Activated CD8-positive, alpha-beta memory T cell treated with anti-CD3 and anti-CD28 coated beads, Interleukin-2, amount 50 U/mL, for 1 hour (primary cell): Measurements from ENCODE around the gene SH3GL3.

Source experiments
- DNase-seq: peaks from one replicate; pipeline ENCODE4 v3.0.0-alpha.2; 2020; ENCODE audit errors: extremely low read depth

The SH3GL3 gene, protein sequence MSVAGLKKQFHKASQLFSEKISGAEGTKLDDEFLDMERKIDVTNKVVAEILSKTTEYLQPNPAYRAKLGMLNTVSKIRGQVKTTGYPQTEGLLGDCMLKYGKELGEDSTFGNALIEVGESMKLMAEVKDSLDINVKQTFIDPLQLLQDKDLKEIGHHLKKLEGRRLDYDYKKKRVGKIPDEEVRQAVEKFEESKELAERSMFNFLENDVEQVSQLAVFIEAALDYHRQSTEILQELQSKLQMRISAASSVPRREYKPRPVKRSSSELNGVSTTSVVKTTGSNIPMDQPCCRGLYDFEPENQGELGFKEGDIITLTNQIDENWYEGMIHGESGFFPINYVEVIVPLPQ

DNA sequence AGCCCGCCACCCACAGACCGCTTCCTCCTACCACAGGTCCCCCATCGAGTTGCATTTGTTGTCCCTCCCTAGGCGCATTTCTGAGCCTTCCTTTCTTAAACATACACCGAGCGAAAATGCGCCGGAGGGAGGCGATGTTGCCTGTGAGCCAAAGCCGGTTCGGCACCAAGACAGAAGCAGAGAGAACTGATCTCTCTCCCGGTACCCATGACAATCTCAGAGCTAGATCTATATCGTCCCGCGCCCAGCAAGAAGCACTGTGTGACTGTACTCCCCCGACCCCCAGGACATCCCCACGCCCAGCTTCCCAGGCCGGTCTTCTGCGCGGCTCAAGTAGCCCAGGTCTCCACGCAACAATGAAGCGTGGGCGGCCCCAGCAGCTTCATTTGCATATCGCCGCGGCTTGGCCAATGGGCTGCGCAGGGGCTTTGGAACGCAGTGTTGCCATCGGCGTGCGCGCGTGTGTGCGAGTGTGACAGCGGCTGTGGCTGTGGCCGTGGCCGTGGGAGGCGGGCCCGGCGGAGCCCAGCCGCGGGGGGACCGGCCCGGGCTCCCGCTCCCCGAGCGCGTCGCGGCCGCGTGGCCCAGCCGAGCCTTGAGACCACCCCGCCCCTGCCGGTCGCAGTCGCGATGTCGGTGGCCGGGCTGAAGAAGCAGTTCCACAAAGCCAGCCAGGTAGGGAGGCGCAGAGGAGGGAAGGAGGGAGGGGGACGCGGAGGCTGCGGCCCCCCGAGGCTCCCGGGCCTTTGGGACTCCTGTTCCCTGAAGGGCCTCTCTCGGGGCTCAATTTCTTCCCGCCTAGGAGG lies at the start of gene SH3GL3:
Gene SH3GL3, plus strand, starts transcription at position 438 of the 806 bp plus-strand sequence. Its CDS starts 193 bp downstream, at position 631.
- DNase-seq = no peak

DNA sequence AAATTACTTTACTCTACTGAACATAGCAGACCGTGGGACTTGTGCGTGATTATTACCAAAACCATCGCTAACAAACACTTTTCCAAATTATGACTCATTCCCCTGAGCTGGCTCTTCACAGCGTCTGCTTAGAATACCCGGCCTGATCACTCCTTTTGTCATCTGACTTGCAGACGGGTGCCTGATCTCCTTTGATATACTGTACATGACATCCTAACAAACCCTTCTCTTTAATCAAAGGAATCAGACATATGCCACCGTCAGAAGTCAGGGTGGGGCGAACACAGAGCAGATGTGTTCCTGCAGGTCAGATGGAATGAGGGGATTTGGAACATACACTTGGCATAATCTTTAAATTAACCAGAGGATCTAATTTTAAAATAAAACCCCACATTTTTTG lies 48.5 kb upstream of the SH3GL3 start:
- DNase-seq = no peak

DNA sequence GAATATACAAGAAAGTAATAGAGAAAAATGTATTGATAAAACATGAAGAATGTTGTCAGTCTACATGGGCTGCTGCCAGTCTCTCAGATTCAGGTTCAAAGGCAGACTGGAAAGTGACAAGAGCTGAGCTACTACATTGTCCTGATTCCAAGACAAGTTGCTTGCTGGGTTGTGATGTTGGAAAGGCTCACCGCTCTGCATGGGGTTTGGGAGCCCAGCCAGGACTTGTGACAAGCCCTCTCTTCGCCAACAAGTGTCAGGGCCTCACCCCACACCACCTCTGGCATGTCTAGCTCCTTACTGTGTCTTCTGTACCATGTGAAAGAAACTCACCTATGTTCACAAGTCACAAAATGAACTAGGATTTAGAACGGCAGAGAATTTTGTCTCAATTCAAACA lies 43.0 kb upstream of the SH3GL3 start:
- no peak for DNase-seq

DNA sequence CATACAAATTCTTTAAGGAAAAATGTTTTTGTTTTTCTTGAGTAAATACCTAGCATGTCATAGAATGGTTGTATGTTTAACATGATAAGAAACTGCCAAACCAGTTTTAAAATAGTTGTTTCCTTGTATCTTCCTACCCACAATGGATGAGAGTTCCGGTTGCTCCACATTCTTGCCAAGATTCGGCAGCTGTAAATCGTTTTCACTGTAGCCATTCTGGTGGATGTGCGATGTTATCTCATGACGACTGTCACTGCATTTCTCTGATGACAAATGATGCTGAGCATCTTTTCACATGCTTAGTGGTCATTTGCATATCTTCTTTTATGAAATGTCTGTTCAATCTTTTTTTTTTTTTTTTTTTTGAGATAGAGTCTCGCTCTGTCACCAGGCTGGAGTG lies 36.6 kb upstream of the SH3GL3 start:
- DNase-seq = no peak

DNA sequence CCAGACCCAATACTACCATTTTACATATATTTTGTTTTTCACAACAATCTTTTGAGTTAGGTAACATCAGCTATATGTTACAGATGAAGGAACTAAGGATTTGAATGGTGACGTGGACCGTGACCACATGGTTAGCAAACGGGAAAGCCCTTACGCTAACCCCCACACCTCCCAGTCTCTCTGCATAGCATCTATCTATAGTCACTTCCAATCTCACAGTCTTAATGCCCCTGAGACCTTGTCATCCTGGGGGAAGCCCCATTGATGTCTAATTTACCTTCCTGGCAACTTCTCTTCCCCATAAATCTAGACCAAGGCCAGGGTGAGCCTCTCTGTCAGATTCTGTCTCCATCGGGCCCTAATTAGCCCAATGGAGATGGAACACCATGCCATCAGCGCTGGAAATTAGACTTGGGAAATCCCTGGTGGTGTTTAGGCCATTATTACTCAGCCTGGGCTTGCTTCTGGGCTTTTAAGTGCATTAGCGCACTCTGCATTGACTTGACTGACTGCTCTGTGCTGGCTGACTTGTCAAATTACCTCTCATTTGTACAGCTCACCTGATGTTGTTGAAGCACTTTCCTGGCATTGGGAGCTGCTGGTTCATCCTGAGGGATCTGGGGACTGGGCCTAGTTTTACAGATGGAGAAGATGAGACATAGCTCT lies 34.0 kb upstream of the SH3GL3 start:
- no peak for DNase-seq

DNA sequence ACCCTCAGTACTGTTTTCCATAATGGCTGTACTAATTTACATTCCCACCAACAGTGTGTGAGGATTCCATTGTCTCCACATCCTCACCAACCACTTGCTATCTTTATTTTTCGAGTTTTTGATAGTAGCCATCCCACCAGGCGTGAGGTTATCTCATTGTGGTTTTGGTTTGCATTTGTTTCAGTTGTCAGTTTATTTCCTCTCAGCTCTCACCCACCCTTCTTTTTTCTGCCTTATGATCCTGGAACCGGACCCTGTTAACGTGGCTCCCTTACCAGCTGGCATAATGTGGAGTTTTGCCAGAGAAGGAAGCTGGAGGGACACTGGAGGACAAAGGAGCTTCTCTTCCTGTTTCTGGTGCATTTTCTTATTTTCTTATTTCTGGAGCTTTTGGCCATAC lies 25.1 kb upstream of the SH3GL3 start:
- DNase-seq = no peak

DNA sequence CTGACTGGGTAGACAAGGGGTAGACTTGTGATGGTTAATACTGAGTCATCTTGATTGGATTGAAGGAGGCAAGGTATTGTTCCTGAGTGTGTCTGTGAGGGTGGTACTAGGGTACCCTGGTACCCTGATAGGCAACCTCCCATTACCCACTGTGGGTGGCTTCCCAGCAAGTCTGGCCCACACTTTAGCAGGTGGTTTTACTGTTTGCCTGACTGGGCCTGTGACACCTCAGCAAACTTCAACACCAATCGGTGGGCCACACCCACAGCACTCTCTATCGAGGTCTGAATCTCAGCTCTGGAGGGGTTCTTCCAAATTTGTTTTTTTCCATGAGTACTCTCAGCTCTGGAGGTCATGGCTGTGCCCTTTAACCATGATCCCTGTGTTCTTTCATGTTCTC lies 24.6 kb upstream of the SH3GL3 start:
- DNase-seq = no peak

DNA sequence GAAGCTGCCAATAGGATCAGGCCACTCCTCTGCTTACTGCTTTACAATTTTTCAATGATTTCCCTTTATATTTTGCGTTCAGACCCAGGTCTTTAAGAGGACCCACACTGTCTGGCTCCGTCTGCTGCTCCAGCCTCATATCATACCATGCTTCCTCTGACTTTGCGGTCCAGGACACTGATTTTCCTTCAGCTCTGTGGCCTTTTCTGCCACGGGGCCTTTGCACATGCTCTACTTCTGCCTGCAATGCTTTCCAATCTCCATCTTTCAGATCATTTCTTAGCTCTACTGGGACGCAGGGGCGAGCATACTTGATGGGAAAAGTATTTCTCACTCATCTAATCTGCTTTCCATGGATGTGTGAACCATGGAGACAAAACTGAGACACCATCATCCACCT lies 23.0 kb upstream of the SH3GL3 start:
- no peak for DNase-seq

DNA sequence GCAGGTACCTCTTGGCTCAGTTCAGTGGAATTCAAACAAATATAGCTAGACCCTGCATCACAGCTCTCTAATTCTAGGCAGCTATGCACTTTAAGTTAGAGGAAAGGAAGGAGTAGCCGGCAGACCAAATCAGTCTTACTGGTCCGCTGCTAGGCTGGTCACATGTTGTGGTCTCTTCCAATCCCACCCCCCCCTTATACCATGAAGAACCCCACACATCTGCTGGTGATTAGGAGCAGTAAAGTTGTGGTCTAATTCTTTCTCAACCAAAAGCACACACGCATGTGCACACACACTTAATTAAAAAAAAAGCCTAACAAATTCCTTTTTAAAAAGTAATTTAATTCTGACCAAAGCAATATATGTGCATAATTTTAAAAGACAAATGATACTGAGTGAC lies 16.7 kb upstream of the SH3GL3 start:
- DNase-seq = no peak

DNA sequence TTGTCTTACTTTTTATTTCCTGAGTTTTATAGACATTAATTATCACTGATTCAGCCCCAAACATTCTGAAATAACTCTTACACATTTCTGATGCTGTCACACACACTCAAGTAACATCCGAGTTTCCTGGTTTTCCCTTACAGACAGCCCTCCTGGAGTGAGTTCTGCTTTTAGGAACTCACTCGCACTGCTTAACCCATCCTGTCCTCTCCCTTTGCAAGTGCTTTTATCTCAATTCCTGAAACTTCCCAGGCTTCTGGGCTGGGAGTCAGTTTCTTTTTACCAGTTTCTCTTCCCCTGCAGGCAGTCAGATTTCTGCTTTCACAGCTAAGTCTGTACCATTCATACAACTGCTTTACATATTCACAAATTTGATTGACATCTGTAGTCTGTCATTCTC lies 15.6 kb upstream of the SH3GL3 start:
- no peak for DNase-seq

DNA sequence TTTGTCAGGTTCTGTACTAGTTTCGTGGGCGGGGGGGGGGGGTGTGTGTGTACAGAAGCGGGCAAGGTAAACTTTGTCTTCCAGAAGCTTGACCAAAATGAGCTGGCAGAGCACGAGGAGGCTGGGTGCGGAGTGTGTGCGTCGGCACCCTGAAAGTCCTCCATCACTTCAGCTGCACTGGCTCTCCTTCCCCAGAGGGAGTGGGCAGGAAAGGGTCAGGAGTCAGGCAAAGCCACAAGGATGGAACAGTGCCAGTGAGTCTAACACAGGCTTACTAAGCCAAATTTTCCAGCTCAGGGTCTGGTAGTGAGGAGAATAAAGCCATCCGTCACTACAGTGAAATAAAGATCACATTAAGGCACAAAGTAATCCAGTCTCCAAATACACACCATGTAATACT lies 11.9 kb upstream of the SH3GL3 start:
- no peak for DNase-seq

DNA sequence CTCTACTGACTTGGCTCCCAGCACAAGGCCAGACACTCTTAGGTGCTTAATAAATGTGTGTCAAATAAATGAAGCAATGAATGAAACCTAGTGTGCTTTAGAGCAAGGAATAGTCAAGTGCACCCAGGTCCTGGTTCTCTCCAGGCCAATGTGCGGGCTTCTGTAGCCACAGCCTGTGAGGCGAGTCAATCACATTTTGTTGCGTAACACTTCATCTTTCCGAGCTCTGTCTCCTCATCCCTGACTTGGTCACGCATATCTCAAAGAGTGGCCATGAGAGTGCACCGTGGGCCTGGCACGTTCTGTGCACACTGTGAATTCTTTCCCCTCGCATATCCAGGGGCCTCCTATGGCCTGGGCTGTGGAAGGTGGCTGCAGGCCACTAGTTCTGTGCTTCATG lies 11.4 kb upstream of the SH3GL3 start:
- no peak for DNase-seq

DNA sequence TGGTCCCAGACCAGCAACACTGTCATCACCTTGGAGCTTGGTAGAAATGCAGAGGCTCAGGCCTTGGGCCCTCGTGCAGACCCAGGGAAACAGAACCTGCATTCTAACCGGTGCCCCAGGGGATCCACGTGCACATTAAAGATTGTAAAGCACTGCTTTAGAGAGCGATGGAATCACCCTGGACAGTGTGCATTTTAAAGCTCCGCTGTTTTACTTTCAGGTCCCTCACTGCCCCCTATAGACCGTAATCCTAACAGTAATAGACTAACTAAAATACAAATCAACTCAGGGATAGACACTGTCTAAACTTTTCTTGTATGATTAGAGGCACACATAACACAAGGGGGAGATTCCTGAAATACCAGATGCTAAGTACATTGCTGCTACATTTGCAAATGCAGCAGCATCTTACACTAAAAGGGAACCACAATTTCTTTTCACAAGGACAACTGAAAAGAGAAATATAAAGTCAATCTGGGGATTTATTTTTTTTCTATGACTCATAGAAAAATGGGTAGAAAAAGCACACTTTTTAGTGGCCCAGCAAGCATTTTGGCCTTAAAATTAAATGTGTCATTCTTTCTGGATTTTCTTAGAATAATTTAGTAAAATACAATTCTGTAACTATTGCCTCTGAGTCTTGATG lies 10.5 kb upstream of the SH3GL3 start:
- no peak for DNase-seq

DNA sequence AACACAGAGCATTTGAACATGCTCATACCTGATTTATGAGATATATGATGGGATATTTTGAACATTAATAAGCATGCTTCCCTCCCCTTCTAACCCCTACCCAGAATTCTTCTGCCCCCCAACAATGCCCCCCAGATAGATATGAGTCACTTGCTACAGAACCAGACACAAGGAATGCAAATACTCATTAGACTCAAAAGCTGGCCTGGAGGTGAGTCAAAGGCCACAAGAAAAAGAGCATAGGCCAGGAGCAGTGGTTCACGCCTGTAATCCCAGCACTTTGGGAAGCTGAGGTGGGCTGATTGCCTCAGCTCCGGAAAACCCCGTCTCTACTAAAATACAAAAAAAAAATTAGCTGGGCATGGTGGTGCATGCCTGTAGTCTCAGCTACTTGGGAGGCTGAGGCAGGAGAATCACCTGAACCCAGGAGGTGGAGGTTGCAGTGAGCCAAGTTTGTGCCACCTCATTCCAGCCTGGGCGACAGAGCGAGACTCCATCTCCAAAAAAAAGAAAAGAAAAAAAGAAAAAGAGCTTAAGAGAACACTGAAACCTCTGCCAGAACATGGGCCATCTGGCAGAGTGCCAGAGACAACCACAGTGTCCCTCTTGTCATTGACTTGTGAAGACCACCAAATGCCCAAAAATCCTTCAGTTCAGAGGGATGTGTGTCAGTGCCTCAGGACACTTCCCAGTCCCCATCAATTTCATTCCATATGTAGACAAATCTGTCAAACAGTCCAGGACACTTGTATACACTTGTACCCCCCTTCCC lies 3.9 kb upstream of the SH3GL3 start:
- no peak for DNase-seq

DNA sequence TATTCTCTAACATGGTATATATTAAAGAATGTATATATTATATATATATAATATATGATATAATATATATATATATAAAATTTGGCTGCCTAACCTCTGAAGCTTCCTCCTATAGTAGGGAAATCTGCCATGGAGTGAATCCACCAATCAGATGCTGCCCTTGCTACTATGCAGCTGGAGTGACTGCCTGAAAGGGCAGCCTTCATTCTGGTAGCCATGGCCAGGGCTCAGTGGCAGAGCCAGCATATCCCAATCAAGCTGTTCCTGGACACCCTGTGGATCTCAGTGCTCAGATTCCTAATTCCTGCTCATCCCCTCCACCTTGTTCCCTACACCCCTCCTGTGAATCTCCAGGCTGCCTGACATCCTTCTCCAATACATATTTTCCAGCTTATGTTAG lies 2.2 kb upstream of the SH3GL3 start:
- DNase-seq = no peak

DNA sequence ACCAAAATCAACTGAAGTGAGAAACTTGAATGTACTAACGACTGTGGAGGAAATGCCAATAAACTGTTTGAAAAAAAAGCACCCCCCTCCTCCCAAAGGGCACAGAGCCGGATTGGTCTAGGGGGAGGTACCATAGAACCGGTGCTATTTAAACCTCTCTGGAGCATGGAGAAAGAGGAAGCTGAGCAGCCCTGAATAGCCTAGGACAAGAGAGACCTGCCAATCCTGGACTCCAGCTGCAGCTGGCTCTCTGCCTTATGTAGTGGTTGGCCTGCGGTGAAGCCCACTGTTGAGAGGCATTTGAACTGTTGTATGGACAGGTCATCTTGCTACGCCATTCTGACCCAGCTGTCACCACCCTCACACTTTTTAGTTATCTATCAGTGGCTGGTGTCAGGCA lies 1.5 kb upstream of the SH3GL3 start:
- no peak for DNase-seq

DNA sequence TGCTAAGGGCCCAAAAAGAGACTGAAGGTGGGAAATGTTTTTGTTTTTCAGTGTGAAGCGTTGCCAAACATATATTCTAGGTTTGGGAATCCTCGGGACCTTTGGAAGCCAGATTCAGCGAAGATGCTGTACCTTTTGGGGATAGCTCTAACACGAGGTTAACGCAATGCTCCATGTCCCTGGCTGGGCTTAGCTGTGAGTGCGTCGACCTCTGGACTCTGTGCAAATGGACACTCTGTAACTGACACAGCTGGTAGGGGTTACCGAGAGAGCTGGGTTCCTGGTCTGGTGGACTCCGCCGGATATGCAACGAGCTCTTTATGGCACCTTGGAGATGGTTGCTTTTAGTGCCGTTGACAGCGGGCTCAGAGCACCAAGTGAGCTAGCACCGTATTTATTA lies 724 bp upstream of the SH3GL3 start:
- no peak for DNase-seq

DNA sequence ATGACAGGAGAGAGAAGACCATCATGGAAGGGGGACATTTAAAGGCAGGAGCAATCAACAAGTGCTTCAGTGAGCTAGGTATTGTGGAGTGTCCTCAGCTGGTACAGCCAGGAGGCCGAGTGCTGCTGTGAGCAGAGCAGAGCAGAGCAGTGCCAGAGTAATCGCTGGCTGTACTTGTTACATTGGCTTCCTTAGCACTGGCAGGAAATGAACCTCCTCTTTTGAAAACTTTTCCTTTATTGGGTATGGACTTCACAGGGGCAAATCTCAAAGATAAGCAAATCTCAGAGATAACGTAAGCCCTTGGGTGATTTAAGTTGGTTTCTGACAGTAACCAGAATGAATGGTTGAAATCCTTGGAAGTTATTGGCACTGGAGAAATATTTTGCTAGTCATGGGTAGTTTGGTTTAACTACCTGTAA lies 2.1 kb downstream of the SH3GL3 start:
- DNase-seq = no peak

DNA sequence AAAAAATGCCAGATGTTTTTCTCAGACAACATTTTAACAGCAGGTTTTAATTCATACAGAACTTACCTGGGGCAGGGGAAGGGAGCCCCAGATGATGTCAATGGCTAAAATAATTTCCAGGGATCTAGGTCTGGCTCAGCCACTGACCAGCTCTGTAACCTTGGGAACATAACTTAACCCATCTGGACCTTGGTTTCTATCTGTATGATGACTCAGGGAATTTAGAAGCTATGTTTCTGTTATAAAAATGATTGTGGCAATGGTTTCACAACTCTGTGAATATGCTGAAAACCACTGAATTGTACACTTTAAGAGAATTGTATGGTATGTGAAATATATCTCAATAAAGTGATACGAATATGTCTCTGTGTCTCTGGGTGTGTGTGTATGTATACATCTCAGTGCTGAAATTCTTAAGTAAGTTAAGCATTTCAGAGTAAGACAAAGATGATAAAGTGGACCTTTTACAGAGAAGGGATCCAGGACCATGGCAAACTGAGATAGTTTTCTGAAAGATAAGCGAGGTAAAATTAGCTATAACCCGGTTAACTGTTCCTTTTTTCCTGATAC lies 2.9 kb downstream of the SH3GL3 start:
- DNase-seq = no peak

DNA sequence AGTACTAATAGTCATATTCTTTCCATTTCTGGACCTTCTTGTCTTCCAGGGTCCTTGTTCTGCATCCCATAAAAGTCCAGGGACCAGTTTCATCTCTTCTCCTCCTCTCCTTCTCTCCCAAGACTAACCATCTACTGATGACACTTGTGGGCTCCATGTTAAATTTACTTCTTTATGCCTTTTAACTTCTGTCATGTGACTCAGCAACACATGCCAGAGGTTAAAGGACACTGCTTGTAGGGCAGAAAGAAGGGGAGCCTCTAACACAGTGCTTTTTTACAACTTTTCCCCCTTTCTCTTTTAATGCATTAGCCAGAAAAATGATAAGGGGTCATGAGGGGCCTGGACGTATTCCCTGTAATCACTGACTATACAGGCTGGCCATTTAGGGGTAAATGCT lies 10.0 kb downstream of the SH3GL3 start:
- DNase-seq = no peak

DNA sequence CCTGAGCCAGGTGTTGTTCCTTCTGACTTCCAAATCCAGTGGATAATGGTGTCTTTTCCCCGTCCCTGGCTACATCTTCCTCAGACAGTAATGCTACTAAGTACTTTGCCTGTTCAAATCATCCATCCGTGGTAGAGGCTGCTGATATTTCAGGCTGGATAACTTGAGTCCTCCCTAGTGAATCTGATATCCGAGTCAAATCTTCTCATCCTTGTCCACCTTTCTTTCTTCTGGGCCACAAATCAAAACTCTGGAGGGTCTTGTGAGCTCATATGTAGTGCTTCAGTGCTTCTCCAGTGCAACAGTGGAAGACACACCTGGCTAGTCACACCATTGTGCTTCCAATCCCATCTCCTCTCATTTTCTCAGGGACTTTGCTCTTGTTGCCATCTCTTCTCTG lies 11.2 kb downstream of the SH3GL3 start:
- DNase-seq = no peak
